Nephron progenitor cell (in vitro differentiated cells): ENCODE measurements around the gene SCCPDH.
A peak's percentile ranks its signal among the peaks of the same experiment; 100 is the strongest.
"Not testable (repeated sequence)": the region's sequence is repeated elsewhere in the genome, so short reads cannot be mapped to it uniquely, and the experiment has no call there.

Experiments used
- DNase-seq: peaks from one replicate; pipeline ENCODE4 v3.0.0; 2021
- H3K27ac Mint-ChIP-seq: 2 replicates; pipeline ENCODE4 v1.8.0; 2021; ENCODE audit warnings: mild to moderate bottlenecking, moderate library complexity, mixed read lengths
- H3K27me3 Mint-ChIP-seq: 2 replicates; pipeline ENCODE4 v1.8.0; 2021; ENCODE audit warnings: mild to moderate bottlenecking, low read depth, mixed read lengths; ENCODE audit not compliant: poor library complexity
- H3K36me3 Mint-ChIP-seq: 2 replicates; pipeline ENCODE4 v1.8.0; 2021; ENCODE audit warnings: low read depth, mixed read lengths
- H3K4me1 Mint-ChIP-seq: 2 replicates; pipeline ENCODE4 v1.8.0; 2021; ENCODE audit warnings: mixed read lengths
- H3K4me3 Mint-ChIP-seq: 2 replicates; pipeline ENCODE4 v1.8.0; 2021; ENCODE audit warnings: mild to moderate bottlenecking, moderate library complexity, mixed read lengths
- H3K9me3 Mint-ChIP-seq: 2 replicates; pipeline ENCODE4 v1.8.0; 2021; ENCODE audit warnings: mild to moderate bottlenecking, moderate library complexity, mixed read lengths
- CTCF ChIP-seq: fragments of 200-600 bp; sonication (generic); IDR thresholded peaks from 2 replicates; pipeline ENCODE4 v1.5.0; 2021; ENCODE audit warnings: antibody characterized with exemption

The SCCPDH gene

GRCh38 chr1:246726255-246726679 lies 2.1 kb downstream of the SCCPDH start:
- Mint-ChIP-seq H3K4me3 (peak overlapping the region; percentile 93), H3K36me3 (peaks cover 68% of the 10 kb centered on the region), H3K9me3 (peaks cover 48% of the 10 kb centered on the region), H3K4me1 (peaks cover 12% of the 10 kb centered on the region), H3K27ac (no peak overlapping the region), H3K27me3 (no peaks in the 10 kb centered on the region)
- DNase-seq: no peak
- TF ChIP-seq CTCF: no peak

- Mint-ChIP-seq H3K27ac (no peak overlapping the region), H3K27me3 (no peaks in the 10 kb centered on the region), H3K36me3 (peaks cover 70% of the 10 kb centered on the region), H3K4me3 (no peak overlapping the region), H3K4me1 (peaks cover 12% of the 10 kb centered on the region), H3K9me3 (peaks cover 45% of the 10 kb centered on the region)
- TF ChIP-seq CTCF: no peak
- no peak for DNase-seq
Observed at GRCh38 chr1:246726881-246727280, 2.7 kb downstream of the SCCPDH start.

- TF ChIP-seq CTCF: no peak
- H3K36me3 Mint-ChIP-seq: peaks cover 75% of the 10 kb centered on the region
- H3K27ac Mint-ChIP-seq: no peak overlapping the region
- H3K4me1 Mint-ChIP-seq: peaks cover 12% of the 10 kb centered on the region
- H3K9me3 Mint-ChIP-seq: peaks cover 41% of the 10 kb centered on the region
- no peak overlapping the region for H3K4me3 Mint-ChIP-seq
- no peaks in the 10 kb centered on the region for H3K27me3 Mint-ChIP-seq
- no peak for DNase-seq
Observed at GRCh38 chr1:246727594-246727993, 3.4 kb downstream of the SCCPDH start.

- H3K27ac Mint-ChIP-seq: no peak overlapping the region
- H3K4me1 Mint-ChIP-seq: peaks cover 12% of the 10 kb centered on the region
- no peak for DNase-seq
- peaks cover 1% of the 10 kb centered on the region for H3K27me3 Mint-ChIP-seq
- H3K36me3 Mint-ChIP-seq: peaks cover 79% of the 10 kb centered on the region
- peaks cover 41% of the 10 kb centered on the region for H3K9me3 Mint-ChIP-seq
- TF ChIP-seq CTCF: no peak
- H3K4me3 Mint-ChIP-seq: no peak overlapping the region
Observed at GRCh38 chr1:246728311-246728710, 4.1 kb downstream of the SCCPDH start.

GRCh38 chr1:246729040-246729439 lies 4.8 kb downstream of the SCCPDH start:
- H3K4me3 Mint-ChIP-seq, DNase-seq, H3K27ac Mint-ChIP-seq, H3K27me3 Mint-ChIP-seq: not testable (repeated sequence)
- H3K4me1 Mint-ChIP-seq: peaks cover 12% of the 10 kb centered on the region
- peaks cover 87% of the 10 kb centered on the region for H3K36me3 Mint-ChIP-seq
- H3K9me3 Mint-ChIP-seq: peaks cover 41% of the 10 kb centered on the region

GRCh38 chr1:246730839-246731238 lies 6.6 kb downstream of the SCCPDH start:
- Mint-ChIP-seq H3K27me3 (peaks cover 3% of the 10 kb centered on the region), H3K36me3 (peaks cover 97% of the 10 kb centered on the region), H3K9me3 (peaks cover 41% of the 10 kb centered on the region), H3K4me1 (no peaks in the 10 kb centered on the region), H3K27ac (no peak overlapping the region), H3K4me3 (no peak overlapping the region)
- DNase-seq: no peak
- no peak for TF ChIP-seq CTCF

GRCh38 chr1:246731873-246732272 lies 7.7 kb downstream of the SCCPDH start:
- H3K9me3 Mint-ChIP-seq: peaks cover 33% of the 10 kb centered on the region
- not testable (repeated sequence) for H3K4me1 Mint-ChIP-seq, DNase-seq, H3K27me3 Mint-ChIP-seq, H3K4me3 Mint-ChIP-seq, H3K27ac Mint-ChIP-seq
- H3K36me3 Mint-ChIP-seq: peaks cover 97% of the 10 kb centered on the region
